PC-9 (cell line): Measurements from ENCODE around the gene NTM.

ENCODE experiments used
- EZH2 ChIP-seq: fragments of 200-600 bp; sonication (generic); IDR thresholded peaks from 2 replicates; pipeline ENCODE4 v1.8.0; 2017; ENCODE audit warnings: antibody characterized with exemption, low read depth
- TF ChIP-seq, protein P1 (sequence below): fragments of 200-600 bp; sonication (generic); conservative IDR thresholded peaks from 2 replicates; pipeline ENCODE4 v1.6.1; 2017; ENCODE audit warnings: mixed run types, antibody characterized with exemption, mild to moderate bottlenecking, moderate library complexity

DNA sequence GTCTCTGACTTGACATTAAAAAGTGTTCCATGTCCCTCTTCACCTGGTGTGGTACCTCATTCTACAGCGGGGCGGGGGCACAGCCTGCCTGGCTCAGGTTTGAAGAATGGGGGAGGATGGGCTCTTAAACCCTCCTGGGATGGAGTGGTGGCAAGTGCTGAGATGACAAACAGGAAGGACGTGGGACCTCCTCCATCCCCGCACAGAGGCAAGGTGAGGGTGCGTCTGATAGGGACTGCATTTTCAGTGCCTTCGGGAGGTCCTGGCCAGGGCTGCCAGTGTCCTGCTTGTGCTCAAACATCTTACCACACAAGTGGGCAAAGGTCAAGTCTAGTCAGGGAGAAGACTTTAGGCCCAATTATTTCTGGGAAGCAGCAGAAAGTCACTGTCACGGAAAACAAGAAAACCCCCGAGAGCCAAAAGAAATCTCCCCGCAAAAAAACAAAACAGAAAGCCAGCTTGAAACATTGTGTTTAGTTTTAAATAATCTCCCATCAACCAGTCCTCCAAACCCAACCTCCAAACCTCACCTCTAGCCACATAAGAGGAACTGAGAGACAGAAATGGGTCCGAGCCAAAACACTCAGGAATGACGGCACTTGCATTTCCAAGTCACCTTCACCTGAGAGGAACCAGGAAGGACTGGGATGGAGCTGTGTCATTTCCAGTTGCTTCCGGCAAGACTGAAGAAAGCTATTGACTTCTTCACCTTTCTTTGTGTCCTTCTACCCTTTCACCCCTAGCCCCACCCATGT is 966.5 kb downstream of the NTM start:
- TF ChIP-seq, protein P1, sequence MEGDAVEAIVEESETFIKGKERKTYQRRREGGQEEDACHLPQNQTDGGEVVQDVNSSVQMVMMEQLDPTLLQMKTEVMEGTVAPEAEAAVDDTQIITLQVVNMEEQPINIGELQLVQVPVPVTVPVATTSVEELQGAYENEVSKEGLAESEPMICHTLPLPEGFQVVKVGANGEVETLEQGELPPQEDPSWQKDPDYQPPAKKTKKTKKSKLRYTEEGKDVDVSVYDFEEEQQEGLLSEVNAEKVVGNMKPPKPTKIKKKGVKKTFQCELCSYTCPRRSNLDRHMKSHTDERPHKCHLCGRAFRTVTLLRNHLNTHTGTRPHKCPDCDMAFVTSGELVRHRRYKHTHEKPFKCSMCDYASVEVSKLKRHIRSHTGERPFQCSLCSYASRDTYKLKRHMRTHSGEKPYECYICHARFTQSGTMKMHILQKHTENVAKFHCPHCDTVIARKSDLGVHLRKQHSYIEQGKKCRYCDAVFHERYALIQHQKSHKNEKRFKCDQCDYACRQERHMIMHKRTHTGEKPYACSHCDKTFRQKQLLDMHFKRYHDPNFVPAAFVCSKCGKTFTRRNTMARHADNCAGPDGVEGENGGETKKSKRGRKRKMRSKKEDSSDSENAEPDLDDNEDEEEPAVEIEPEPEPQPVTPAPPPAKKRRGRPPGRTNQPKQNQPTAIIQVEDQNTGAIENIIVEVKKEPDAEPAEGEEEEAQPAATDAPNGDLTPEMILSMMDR, result no peak
- no peak for TF ChIP-seq EZH2
